ENCODE results near the gene RPIA. TPM values are rescaled to one million over a fixed set of nuclear protein-coding genes. Genes with fewer than 3 reads are reported as not detected.

Gene RPIA
- total RNA-seq, 2 experiments from 2014 or later = 31.6 to 68.1 TPM

GRCh38 chr2:88673363-88673762, 18.1 kb upstream of the RPIA start:
- Histone ChIP-seq H3K4me1 (ENCODE audit: insufficient read depth, low read length, poor library complexity, severe bottlenecking) (no peaks in the 10 kb centered on the region), H3K9me2 (ENCODE audit: insufficient read depth, low read length) (no peaks in the 10 kb centered on the region), H2AFZ (ENCODE audit: low read length) (no peak overlapping the region), H4K20me1 (ENCODE audit: insufficient read depth, low read length) (no peaks in the 10 kb centered on the region), H3K36me3 (ENCODE audit: insufficient read depth, low read length) (no peaks in the 10 kb centered on the region), H3K4me2 (ENCODE audit: low read length) (no peak overlapping the region), H3K9me3 (ENCODE audit: low read length) (no peaks in the 10 kb centered on the region), H3K27ac (ENCODE audit: low read depth, low read length, poor library complexity, severe bottlenecking) (no peak overlapping the region), H3K79me2 (ENCODE audit: insufficient read depth, low read depth, low read length) (no peaks in the 10 kb centered on the region), H3K4me3 (ENCODE audit: low read depth, low read length, poor library complexity, severe bottlenecking) (no peak overlapping the region)
- CTCF ChIA-PET (ENCODE audit: unreplicated experiment) = interaction anchor here (1.2 kb wide), 1 partner anchor 207 kb away, joined by 3 read pairs; no protein-coding TSS in a partner anchor
- BruUV-seq (replicated peaks) = no TSS peak
- no peak for DNase-seq (ENCODE audit: low spot score)
- POLR2A ChIA-PET = interaction anchor here (1.4 to 1.9 kb wide), 3 partner anchors 9 to 77 kb away, joined by 4 to 5 read pairs (median 5); no protein-coding TSS in a partner anchor
- intact Hi-C loops (cut with micrococcal nuclease; ENCODE audit: unreplicated experiment) = loop anchor here (5.0 kb wide), 2 partner anchors 199 to 481 kb away; no protein-coding TSS in a partner anchor
- TF ChIP-seq EZH2phosphoT487 (IDR thresholded peaks at IDR 0.05; ENCODE audit: borderline replicate concordance, low read depth, low read length) (no peak), CTCF (conservative IDR thresholded peaks at IDR 0.05; ENCODE audit: low read length) (no peak)

- Histone ChIP-seq H3K27ac (ENCODE audit: low read depth, low read length, poor library complexity, severe bottlenecking) (no peak overlapping the region), H2AFZ (ENCODE audit: low read length) (no peak overlapping the region), H3K9me2 (ENCODE audit: insufficient read depth, low read length) (no peaks in the 10 kb centered on the region), H3K4me1 (ENCODE audit: insufficient read depth, low read length, poor library complexity, severe bottlenecking) (no peaks in the 10 kb centered on the region), H3K4me3 (ENCODE audit: low read depth, low read length, poor library complexity, severe bottlenecking) (no peak overlapping the region), H3K4me2 (ENCODE audit: low read length) (no peak overlapping the region), H4K20me1 (ENCODE audit: insufficient read depth, low read length) (no peaks in the 10 kb centered on the region), H3K36me3 (ENCODE audit: insufficient read depth, low read length) (no peaks in the 10 kb centered on the region; the same call in 1 of the 2 replicates), H3K9me3 (ENCODE audit: low read length) (peaks cover 27% of the 10 kb centered on the region), H3K79me2 (ENCODE audit: insufficient read depth, low read depth, low read length) (no peaks in the 10 kb centered on the region)
- no peak for DNase-seq (ENCODE audit: low spot score)
- ChIA-PET CTCF (ENCODE audit: unreplicated experiment) (no interaction called here), POLR2A (interaction anchor here (0.6 kb wide), 1 partner anchor 132 kb away, joined by 3 read pairs; no protein-coding TSS in a partner anchor)
- intact Hi-C loops (cut with micrococcal nuclease; ENCODE audit: unreplicated experiment) = no loop called here
- no peak for TF ChIP-seq CTCF (conservative IDR thresholded peaks at IDR 0.05; ENCODE audit: low read length)
- TF ChIP-seq EZH2phosphoT487 (IDR thresholded peaks at IDR 0.05; ENCODE audit: borderline replicate concordance, low read depth, low read length) = no peak
- BruUV-seq (replicated peaks) = no TSS peak
Observed at GRCh38 chr2:88680266-88680902, 11.1 kb upstream of the RPIA start.

GRCh38 chr2:88680916-88681315, 10.6 kb upstream of the RPIA start:
- H3K36me3 ChIP-seq (ENCODE audit: insufficient read depth, low read length) = no peaks in the 10 kb centered on the region; the same call in 1 of the 2 replicates
- no peak overlapping the region for H3K27ac ChIP-seq (ENCODE audit: low read depth, low read length, poor library complexity, severe bottlenecking)
- no peak overlapping the region for H3K4me2 ChIP-seq (ENCODE audit: low read length)
- H2AFZ ChIP-seq (ENCODE audit: low read length) = no peak overlapping the region
- TF ChIP-seq EZH2phosphoT487 (IDR thresholded peaks at IDR 0.05; ENCODE audit: borderline replicate concordance, low read depth, low read length) (no peak), CTCF (conservative IDR thresholded peaks at IDR 0.05; ENCODE audit: low read length) (no peak)
- no peak for DNase-seq (ENCODE audit: low spot score)
- intact Hi-C loops (cut with micrococcal nuclease; ENCODE audit: unreplicated experiment) = no loop called here
- BruUV-seq (replicated peaks) = no TSS peak
- no peaks in the 10 kb centered on the region for H3K79me2 ChIP-seq (ENCODE audit: insufficient read depth, low read depth, low read length)
- ChIA-PET CTCF (ENCODE audit: unreplicated experiment) (no interaction called here), POLR2A (interaction anchor here (0.6 kb wide), 1 partner anchor 131 kb away, joined by 3 read pairs; no protein-coding TSS in a partner anchor)
- no peaks in the 10 kb centered on the region for H3K4me1 ChIP-seq (ENCODE audit: insufficient read depth, low read length, poor library complexity, severe bottlenecking)
- H4K20me1 ChIP-seq (ENCODE audit: insufficient read depth, low read length) = no peaks in the 10 kb centered on the region
- H3K4me3 ChIP-seq (ENCODE audit: low read depth, low read length, poor library complexity, severe bottlenecking) = no peak overlapping the region
- peaks cover 29% of the 10 kb centered on the region for H3K9me3 ChIP-seq (ENCODE audit: low read length)
- H3K9me2 ChIP-seq (ENCODE audit: insufficient read depth, low read length) = no peaks in the 10 kb centered on the region
